Keratinocyte (primary cell): Measurements from ENCODE around the gene ZNF232. TPM values are rescaled to one million over a fixed set of nuclear protein-coding genes. Genes with fewer than 3 reads are reported as not detected.

Experiments
- DNase-seq: peaks from one replicate; pipeline ENCODE4 v3.0.0-alpha.2; 2011; ENCODE audit warnings: low read depth, missing footprints, low spot score
- FAIRE-seq: peaks from 2 replicates; lab custom pipeline; 2011; peaks lifted over from hg19 to GRCh38; lab: Jason Lieb, UNC
- H2AFZ ChIP-seq: 2 replicates; pipeline ENCODE4 v1.6.0; 2012; ENCODE audit warnings: low read length, control low read depth, inconsistent platforms; ENCODE audit not compliant: control insufficient read depth
- H3K27ac ChIP-seq: 2 replicates; pipeline ENCODE4 v1.5.1; 2011; ENCODE audit warnings: low read length; ENCODE audit not compliant: control insufficient read depth, insufficient read depth
- H3K27me3 ChIP-seq: 3 replicates; pipeline ENCODE4 v1.6.0; 2011; ENCODE audit warnings: low read length; ENCODE audit not compliant: control insufficient read depth, insufficient read depth; ENCODE audit errors: extremely low read depth
- H3K36me3 ChIP-seq, 2 experiments: 2 replicates in 1 of 2; 3 replicates in 1 of 2; pipeline ENCODE4 v1.5.1; 2011; ENCODE audit warnings: low read length in 2 of 2, mild to moderate bottlenecking in 1 of 2; ENCODE audit not compliant: control insufficient read depth in 2 of 2, insufficient read depth in 2 of 2; ENCODE audit errors: extremely low read depth in 1 of 2
- H3K4me1 ChIP-seq: 3 replicates; pipeline ENCODE4 v1.5.1; 2011; ENCODE audit warnings: low read length; ENCODE audit not compliant: control insufficient read depth, insufficient read depth; ENCODE audit errors: extremely low read depth
- H3K4me2 ChIP-seq: 3 replicates; pipeline ENCODE4 v1.6.0; 2011; ENCODE audit warnings: low read depth, low read length; ENCODE audit not compliant: control insufficient read depth, insufficient read depth; ENCODE audit errors: extremely low read depth
- H3K4me3 ChIP-seq, 3 experiments: fragments of 200-600 bp in 1 of 3; sonication (generic) in 1 of 3; 2 replicates in 2 of 3; 3 replicates in 1 of 3; pipeline ENCODE4 v1.5.1; 2011 to 2016; ENCODE audit warnings: low read length in 3 of 3, mild to moderate bottlenecking in 3 of 3, control low read depth in 2 of 3, inconsistent platforms in 1 of 3, low read depth in 1 of 3, mixed read lengths in 1 of 3, mixed run types in 1 of 3, moderate library complexity in 1 of 3; ENCODE audit not compliant: control insufficient read depth in 2 of 3, insufficient read depth in 2 of 3; ENCODE audit errors: extremely low read depth in 1 of 3
- H3K79me2 ChIP-seq: 2 replicates; pipeline ENCODE4 v1.6.0; 2012; ENCODE audit warnings: low read length; ENCODE audit not compliant: control insufficient read depth, insufficient read depth
- H3K9ac ChIP-seq: 3 replicates; pipeline ENCODE4 v1.6.0; 2011; ENCODE audit warnings: low read length; ENCODE audit not compliant: control insufficient read depth, insufficient read depth; ENCODE audit errors: extremely low read depth
- H3K9me1 ChIP-seq: 3 replicates; pipeline ENCODE4 v1.6.0; 2011; ENCODE audit warnings: low read length; ENCODE audit not compliant: control insufficient read depth, insufficient read depth; ENCODE audit errors: extremely low read depth
- H3K9me3 ChIP-seq: 2 replicates; pipeline ENCODE4 v1.5.1; 2012; ENCODE audit warnings: low read depth, low read length; ENCODE audit not compliant: control insufficient read depth
- H4K20me1 ChIP-seq: 3 replicates; pipeline ENCODE4 v1.6.0; 2011; ENCODE audit warnings: low read length; ENCODE audit not compliant: control insufficient read depth, insufficient read depth; ENCODE audit errors: extremely low read depth
- EZH2 ChIP-seq: IDR thresholded peaks from one replicate; pipeline ENCODE4 v1.6.1; 2012; ENCODE audit warnings: inconsistent platforms, mild to moderate bottlenecking, low read length, moderate library complexity
- dilution Hi-C: fragments of 300-500 bp; cut with MboI; formaldehyde crosslinking; loops from one replicate; pipeline ENCODE4 v1.7.0; 2020; ENCODE audit warnings: low sequenced_read_pairs; ENCODE audit not compliant: extremely low pct_ligation_motif_present
- polyA plus RNA-seq, 5 experiments: library from polyadenylated mRNA; depleted of rRNA in 3 of 5; stranded (reverse) in 3 of 5; stranded (forward) in 1 of 5; unstranded in 1 of 5; fragments of >200 nt; gene quantifications; 1 replicate in 1 of 5; 2 replicates in 3 of 5; 3 replicates in 1 of 5; pipeline versions ENCODE4 v1.2.1 to v1.2.3, GENCODE V29; 2011 to 2012; ENCODE audit warnings: missing spikeins in 2 of 5, low read depth in 1 of 5, low replicate concordance in 1 of 5
- TF ChIP-seq, protein P1 (sequence below), 3 experiments: IDR thresholded peaks in 1 of 3; conservative IDR thresholded peaks in 1 of 3; optimal IDR thresholded peaks in 1 of 3; 2 replicates in 2 of 3; 3 replicates in 1 of 3; pipeline versions ENCODE3 to v1.5.1; 2011; ENCODE audit warnings: low read length in 3 of 3, mild to moderate bottlenecking in 3 of 3, moderate library complexity in 2 of 3, control low read depth in 1 of 3, inconsistent platforms in 1 of 3; ENCODE audit not compliant: insufficient read depth in 2 of 3; ENCODE audit errors: extremely low read depth in 1 of 3

ZNF232 gene
- polyA plus RNA-seq, 1 donor (not counting 4 experiments of a cell fraction or from before 2014, with no cell fraction given): 5.2 TPM

GRCh38 chr17:5115673-5116651 lies 4.3 kb upstream of the ZNF232 start, which contains the start of gene USP6:
TSS of gene USP6 (plus strand) at chr17:5116032. CDS start at chr17:5130368, 14,336 bp downstream.
- Histone ChIP-seq H3K79me2 (no peaks in the 10 kb centered on the region), H3K4me3 (no peak within 1 kb of the TSS), H3K9ac (no peak within 1 kb of the TSS), H3K9me3 (peaks cover 3% of the 10 kb centered on the region), H3K4me2 (no peak within 1 kb of the TSS), H3K27me3 (peaks cover 30% of the 10 kb centered on the region), H3K27ac (no peak within 1 kb of the TSS), H3K9me1 (no peaks in the 10 kb centered on the region), H4K20me1 (no peaks in the 10 kb centered on the region), H2AFZ (no peak within 1 kb of the TSS), H3K36me3 (no peaks in the 10 kb centered on the region), H3K4me1 (peaks cover 6% of the 10 kb centered on the region)
- no peak for FAIRE-seq
- no peak for DNase-seq
- peak; percentile 58 for TF ChIP-seq EZH2
- TF ChIP-seq, protein P1, sequence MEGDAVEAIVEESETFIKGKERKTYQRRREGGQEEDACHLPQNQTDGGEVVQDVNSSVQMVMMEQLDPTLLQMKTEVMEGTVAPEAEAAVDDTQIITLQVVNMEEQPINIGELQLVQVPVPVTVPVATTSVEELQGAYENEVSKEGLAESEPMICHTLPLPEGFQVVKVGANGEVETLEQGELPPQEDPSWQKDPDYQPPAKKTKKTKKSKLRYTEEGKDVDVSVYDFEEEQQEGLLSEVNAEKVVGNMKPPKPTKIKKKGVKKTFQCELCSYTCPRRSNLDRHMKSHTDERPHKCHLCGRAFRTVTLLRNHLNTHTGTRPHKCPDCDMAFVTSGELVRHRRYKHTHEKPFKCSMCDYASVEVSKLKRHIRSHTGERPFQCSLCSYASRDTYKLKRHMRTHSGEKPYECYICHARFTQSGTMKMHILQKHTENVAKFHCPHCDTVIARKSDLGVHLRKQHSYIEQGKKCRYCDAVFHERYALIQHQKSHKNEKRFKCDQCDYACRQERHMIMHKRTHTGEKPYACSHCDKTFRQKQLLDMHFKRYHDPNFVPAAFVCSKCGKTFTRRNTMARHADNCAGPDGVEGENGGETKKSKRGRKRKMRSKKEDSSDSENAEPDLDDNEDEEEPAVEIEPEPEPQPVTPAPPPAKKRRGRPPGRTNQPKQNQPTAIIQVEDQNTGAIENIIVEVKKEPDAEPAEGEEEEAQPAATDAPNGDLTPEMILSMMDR (optimal IDR thresholded peaks at IDR 0.05 in 1 of 3, IDR thresholded peaks at IDR 0.05 in 1 of 3, conservative IDR thresholded peaks at IDR 0.05 in 1 of 3; ENCODE audit: extremely low read depth in 1 of 3, insufficient read depth in 2 of 3, low read length in 3 of 3): no peak
- dilution Hi-C loops: no loop called here

DNA sequence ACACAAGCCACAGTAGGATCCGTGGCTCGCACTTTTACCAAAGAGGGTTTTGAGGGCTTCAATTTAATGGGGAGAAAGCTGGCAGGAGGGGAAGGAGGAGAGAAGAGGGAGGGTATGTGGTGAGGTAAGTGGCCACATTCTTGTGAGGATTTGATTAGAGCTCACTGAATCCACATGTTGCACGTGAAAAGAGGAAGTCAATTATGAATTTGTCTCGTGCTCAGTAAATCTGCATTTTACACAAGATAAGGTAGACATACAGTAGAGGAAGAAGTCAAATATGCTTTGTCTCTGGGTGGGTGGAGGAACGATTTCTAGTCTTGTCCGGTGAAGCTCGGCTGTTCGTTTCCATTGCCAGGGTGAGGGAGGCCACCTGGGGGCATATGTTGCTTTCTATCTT lies 862 bp downstream of the ZNF232 start:
- dilution Hi-C loops: no loop called here
- H3K4me1 ChIP-seq: peaks cover 10% of the 10 kb centered on the region
- DNase-seq: no peak

More for the DNA sequence above, 862 bp downstream of the ZNF232 start:
- H3K9me1 ChIP-seq: no peaks in the 10 kb centered on the region
- H3K27me3 ChIP-seq: peaks cover 12% of the 10 kb centered on the region
- no peak overlapping the region for H3K27ac ChIP-seq
- no peak overlapping the region for H3K9ac ChIP-seq
- peaks cover 5% of the 10 kb centered on the region for H3K9me3 ChIP-seq
- peak overlapping the region; percentile 98 for H3K4me2 ChIP-seq
- peak; percentile 63 for FAIRE-seq
- no peak for TF ChIP-seq EZH2
- TF ChIP-seq, protein P1 (optimal IDR thresholded peaks at IDR 0.05 in 1 of 3, IDR thresholded peaks at IDR 0.05 in 1 of 3, conservative IDR thresholded peaks at IDR 0.05 in 1 of 3; ENCODE audit: extremely low read depth in 1 of 3, insufficient read depth in 2 of 3, low read length in 3 of 3): no peak
- H2AFZ ChIP-seq: peak overlapping the region; percentile 98
- peak overlapping the region; percentile 78 to 83 (median 83) for H3K4me3 ChIP-seq
- H3K36me3 ChIP-seq: peaks cover 7 to 14% of the 10 kb centered on the region in 2 experiments
- no peaks in the 10 kb centered on the region for H4K20me1 ChIP-seq
- H3K79me2 ChIP-seq: no peaks in the 10 kb centered on the region
